HL-60 (cell line): Measurements from ENCODE around the gene ZFAND2B.
A peak's percentile ranks its signal among the peaks of the same experiment; 100 is the strongest.

Source experiments
- DNase-seq, 2 experiments: peaks; one replicate each; pipeline ENCODE4 v3.0.0-alpha.2; 2010 to 2020; ENCODE audit warnings: low read depth in 1 of 2, low spot score in 1 of 2
- H3K27ac ChIP-seq: fragments of 250-450 bp; sonication (Bioruptor Pico); replicated peaks from 2 replicates; pipeline ENCODE4 v1.5.1; 2020; ENCODE audit warnings: mild to moderate bottlenecking, moderate library complexity
- H3K27me3 ChIP-seq: fragments of 250-450 bp; sonication (Bioruptor Pico); 2 replicates; pipeline ENCODE4 v1.5.1; 2021; ENCODE audit warnings: mild to moderate bottlenecking, moderate library complexity; ENCODE audit not compliant: insufficient read depth, poor library complexity, severe bottlenecking
- H3K4me3 ChIP-seq: replicated peaks from 2 replicates; pipeline ENCODE4 v1.5.1; 2011; ENCODE audit warnings: mild to moderate bottlenecking, control low read depth, low read length; ENCODE audit not compliant: insufficient read depth
- CTCF ChIP-seq: IDR thresholded peaks from one replicate; pipeline ENCODE4 v1.5.1; 2011; ENCODE audit warnings: low read length, control low read depth, inconsistent platforms; ENCODE audit not compliant: insufficient read depth
- GABPA ChIP-seq: IDR thresholded peaks from 2 replicates; pipeline ENCODE4 v1.6.1; 2012; ENCODE audit warnings: low read depth
- POLR2AphosphoS5 ChIP-seq: IDR thresholded peaks from 2 replicates; pipeline ENCODE4 v1.6.1; 2012; ENCODE audit warnings: low read depth
- REST ChIP-seq: IDR thresholded peaks from 2 replicates; pipeline ENCODE4 v1.6.1; 2012; ENCODE audit warnings: low read depth; ENCODE audit not compliant: insufficient replicate concordance
- SPI1 ChIP-seq: IDR thresholded peaks from 2 replicates; pipeline ENCODE4 v1.6.1; 2012; ENCODE audit warnings: low read depth, mild to moderate bottlenecking, borderline replicate concordance

Gene ZFAND2B

GRCh38 chr2:219158586-219158985, 48.0 kb upstream of the ZFAND2B start:
- DNase-seq = no peak
- Histone ChIP-seq H3K27ac (no peak overlapping the region), H3K4me3 (no peak overlapping the region), H3K27me3 (no peaks in the 10 kb centered on the region)
- TF ChIP-seq POLR2AphosphoS5 (no peak), SPI1 (no peak), GABPA (no peak), REST (no peak)

GRCh38 chr2:219159771-219160185, 46.8 kb upstream of the ZFAND2B start:
- DNase-seq = no peak
- Histone ChIP-seq H3K27me3 (no peaks in the 10 kb centered on the region), H3K4me3 (peak overlapping the region; percentile 66), H3K27ac (no peak overlapping the region)
- no peak for TF ChIP-seq GABPA
- TF ChIP-seq CTCF = no peak
- no peak for TF ChIP-seq POLR2AphosphoS5
- TF ChIP-seq SPI1 = no peak
- TF ChIP-seq REST = no peak

- TF ChIP-seq REST = no peak
- peak; percentile 95 for TF ChIP-seq CTCF
- peak; percentile 22; the same call in 1 of the 2 replicates for TF ChIP-seq SPI1
- peak; percentile 58; the same call in 1 of the 2 replicates for TF ChIP-seq POLR2AphosphoS5
- Histone ChIP-seq H3K4me3 (peak within 1 kb of the TSS; percentile 66), H3K27ac (peak within 1 kb of the TSS; percentile 69), H3K27me3 (no peaks in the 10 kb centered on the region)
- peak; percentile 78 to 93 for DNase-seq
These were observed 46.2 kb upstream of the ZFAND2B start, which contains the start of gene NHEJ1 for GRCh38 chr2:219160186-219161017. NHEJ1 (minus strand) TSS chr2:219160815; CDS start chr2:219158362, 2,453 bp downstream.
